ENCODE data around the gene IRS4.

IRS4 gene

GRCh38 chrX:108736509-108737479, at the start of gene IRS4:
Gene IRS4 (minus strand): TSS chrX:108736563.
- no peak for DNase-seq (ENCODE audit: low read depth in 2 of 2)

GRCh38 chrX:108772549-108772948, 36.2 kb upstream of the IRS4 start:
- DNase-seq (ENCODE audit: low read depth in 2 of 2): no peak

GRCh38 chrX:108763559-108763958, 27.2 kb upstream of the IRS4 start:
- no peak for DNase-seq (ENCODE audit: low read depth in 2 of 2)

- no peak for DNase-seq (ENCODE audit: low read depth in 2 of 2)
Measured at GRCh38 chrX:108740299-108740774, 4.0 kb upstream of the IRS4 start.

- DNase-seq (ENCODE audit: low read depth in 2 of 2): no peak
Measured at GRCh38 chrX:108737754-108738153, 1.4 kb upstream of the IRS4 start.

- DNase-seq (ENCODE audit: low read depth in 2 of 2): no peak
Measured at GRCh38 chrX:108735679-108736508, 469 bp downstream of the IRS4 start.

- no peak for DNase-seq (ENCODE audit: low read depth in 2 of 2)
Measured at GRCh38 chrX:108735091-108735678, 1.2 kb downstream of the IRS4 start.

GRCh38 chrX:108734426-108734825, 1.9 kb downstream of the IRS4 start:
- no peak for DNase-seq (ENCODE audit: low read depth in 2 of 2)

GRCh38 chrX:108732630-108733321, 3.6 kb downstream of the IRS4 start:
- no peak for DNase-seq (ENCODE audit: low read depth in 2 of 2)

GRCh38 chrX:108731153-108731552, 5.2 kb downstream of the IRS4 start:
- no peak for DNase-seq (ENCODE audit: low read depth in 2 of 2)

GRCh38 chrX:108726748-108727147, 9.6 kb downstream of the IRS4 start:
- no peak for DNase-seq (ENCODE audit: low read depth in 2 of 2)

GRCh38 chrX:108722561-108722960, 13.8 kb downstream of the IRS4 start:
- no peak for DNase-seq (ENCODE audit: low read depth in 2 of 2)

GRCh38 chrX:108712886-108713285, 23.5 kb downstream of the IRS4 start:
- no peak for DNase-seq (ENCODE audit: low read depth in 2 of 2)

GRCh38 chrX:108704839-108705238, 31.5 kb downstream of the IRS4 start:
- DNase-seq (ENCODE audit: low read depth in 2 of 2): no peak

GRCh38 chrX:108702530-108702929, 33.8 kb downstream of the IRS4 start:
- no peak for DNase-seq (ENCODE audit: low read depth in 2 of 2)

- DNase-seq (ENCODE audit: low read depth in 2 of 2): no peak
Measured at GRCh38 chrX:108701633-108702032, 34.7 kb downstream of the IRS4 start.

GRCh38 chrX:108699368-108699767, 37.0 kb downstream of the IRS4 start:
- no peak for DNase-seq (ENCODE audit: low read depth in 2 of 2)

GRCh38 chrX:108696690-108697089, 39.7 kb downstream of the IRS4 start:
- DNase-seq (ENCODE audit: low read depth in 2 of 2): no peak
